ENCODE data around the gene BOK. TPM values are rescaled to one million over a fixed set of nuclear protein-coding genes. Genes with fewer than 3 reads are reported as not detected.

Gene BOK
- total RNA-seq, 1 experiment from 2014 or later = 33.9 TPM

DNA sequence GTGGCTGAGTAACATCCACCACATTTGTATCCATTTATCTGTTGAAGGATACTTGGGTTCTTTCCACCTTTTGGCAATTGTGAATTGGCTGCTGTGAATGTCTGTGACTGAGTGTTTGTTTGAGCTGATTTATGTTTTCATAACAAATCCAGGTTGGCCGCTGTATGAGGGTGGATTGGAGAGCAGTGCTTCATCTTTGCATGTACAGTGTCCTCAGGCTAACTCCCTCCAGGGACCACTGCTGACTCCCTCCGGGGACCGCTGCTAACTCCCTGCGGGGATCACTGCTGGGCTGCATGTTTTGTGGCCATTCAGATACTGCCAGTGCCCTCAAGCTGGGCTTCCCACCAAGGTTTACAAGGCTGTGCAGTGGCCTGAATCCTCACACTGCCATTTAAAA lies 10.2 kb downstream of the BOK start:
- no peaks in the 10 kb centered on the region for H3K27me3 ChIP-seq (ENCODE audit: insufficient read depth, low read length)
- H3T11ph ChIP-seq (ENCODE audit: low read length) = no peak overlapping the region
- no peak overlapping the region for H4K91ac ChIP-seq (ENCODE audit: insufficient read length, low read depth, low read length)
- no peak overlapping the region for H4K8ac ChIP-seq (replicated peaks; ENCODE audit: insufficient read length, low read depth, low read length)
- H3K14ac ChIP-seq (ENCODE audit: insufficient read depth, low read length) = no peak overlapping the region
- no peak overlapping the region for H3K4me3 Mint-ChIP-seq
- no peak overlapping the region for H2BK20ac ChIP-seq (ENCODE audit: low read depth, low read length, poor library complexity, severe bottlenecking)
- H3K23me2 ChIP-seq (ENCODE audit: insufficient read length, low read depth, low read length, poor library complexity, severe bottlenecking) = no peaks in the 10 kb centered on the region
- no peak overlapping the region; a peak in 1 of 7 replicates for H3K27ac Mint-ChIP-seq
- H2BK12ac ChIP-seq (ENCODE audit: insufficient read length, low read depth, low read length) = no peak overlapping the region
- no peaks in the 10 kb centered on the region for H3K4me1 ChIP-seq (ENCODE audit: insufficient read depth, low read length)
- H3K9me3 Mint-ChIP-seq = no peaks in the 10 kb centered on the region
- H3K4ac ChIP-seq (ENCODE audit: low read depth, low read length) = no peak overlapping the region
- H3K23ac ChIP-seq (ENCODE audit: insufficient read length, low read depth, low read length) = no peak overlapping the region
- H2AFZ ChIP-seq (ENCODE audit: low read length) = no peak overlapping the region
- no peak overlapping the region for H2AK5ac ChIP-seq (ENCODE audit: insufficient read length, low read length)
- no peaks in the 10 kb centered on the region for H3K9me3 ChIP-seq (ENCODE audit: control insufficient read depth, low read depth, low read length)
- peaks cover 0 to 20% of the 10 kb centered on the region in 2 experiments; a peak in 3 of 4 replicates for H3K4me1 Mint-ChIP-seq
- peaks cover 2% of the 10 kb centered on the region for H3K79me1 ChIP-seq (ENCODE audit: insufficient read depth, low read depth, low read length, poor library complexity, severe bottlenecking)
- WGBS (ENCODE audit: extremely low coverage, insufficient read length, low lambda C conversion rate) = no CpG with 5 or more reads among the region's 4 CpGs
- H3K79me2 ChIP-seq (ENCODE audit: insufficient read depth, low read length) = no peaks in the 10 kb centered on the region
- peak; percentile 19 for DNase-seq
- H3K27me3 Mint-ChIP-seq (ENCODE audit: low read depth) = no peaks in the 10 kb centered on the region
- H3K9ac ChIP-seq (ENCODE audit: extremely low read depth, insufficient read length, low read length) = no peak overlapping the region
- TF ChIP-seq, protein P1, sequence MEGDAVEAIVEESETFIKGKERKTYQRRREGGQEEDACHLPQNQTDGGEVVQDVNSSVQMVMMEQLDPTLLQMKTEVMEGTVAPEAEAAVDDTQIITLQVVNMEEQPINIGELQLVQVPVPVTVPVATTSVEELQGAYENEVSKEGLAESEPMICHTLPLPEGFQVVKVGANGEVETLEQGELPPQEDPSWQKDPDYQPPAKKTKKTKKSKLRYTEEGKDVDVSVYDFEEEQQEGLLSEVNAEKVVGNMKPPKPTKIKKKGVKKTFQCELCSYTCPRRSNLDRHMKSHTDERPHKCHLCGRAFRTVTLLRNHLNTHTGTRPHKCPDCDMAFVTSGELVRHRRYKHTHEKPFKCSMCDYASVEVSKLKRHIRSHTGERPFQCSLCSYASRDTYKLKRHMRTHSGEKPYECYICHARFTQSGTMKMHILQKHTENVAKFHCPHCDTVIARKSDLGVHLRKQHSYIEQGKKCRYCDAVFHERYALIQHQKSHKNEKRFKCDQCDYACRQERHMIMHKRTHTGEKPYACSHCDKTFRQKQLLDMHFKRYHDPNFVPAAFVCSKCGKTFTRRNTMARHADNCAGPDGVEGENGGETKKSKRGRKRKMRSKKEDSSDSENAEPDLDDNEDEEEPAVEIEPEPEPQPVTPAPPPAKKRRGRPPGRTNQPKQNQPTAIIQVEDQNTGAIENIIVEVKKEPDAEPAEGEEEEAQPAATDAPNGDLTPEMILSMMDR (conservative IDR thresholded peaks at IDR 0.05) = no peak
- no peak overlapping the region for H2BK5ac ChIP-seq (ENCODE audit: insufficient read length, low read length)
- no peaks in the 10 kb centered on the region for H4K20me1 ChIP-seq (ENCODE audit: control insufficient read depth, insufficient read depth, insufficient read length)
- no peak overlapping the region for H3K27ac ChIP-seq (ENCODE audit: insufficient read length, low read depth, low read length)
- no peak overlapping the region for H4K5ac ChIP-seq (ENCODE audit: insufficient read length, low read depth, low read length)
- H3K56ac ChIP-seq (ENCODE audit: insufficient read length, low read depth, low read length) = no peak overlapping the region
- peaks cover 5 to 16% (median 11%) of the 10 kb centered on the region in 3 experiments for H3K36me3 Mint-ChIP-seq (ENCODE audit: insufficient read depth in 1 of 3, low read depth in 3 of 3)
- no peak overlapping the region for H3K4me2 ChIP-seq (ENCODE audit: insufficient read depth, insufficient read length, low read length)
- H3K18ac ChIP-seq (ENCODE audit: insufficient read length, low read depth, low read length) = no peak overlapping the region
- H2BK15ac ChIP-seq (ENCODE audit: low read depth, low read length) = no peak overlapping the region
- no peak overlapping the region for H2BK120ac ChIP-seq (ENCODE audit: low read depth, low read length, poor library complexity, severe bottlenecking)
